Measurements from ENCODE around the gene C14orf180. TPM values are rescaled to one million over a fixed set of nuclear protein-coding genes. Genes with fewer than 3 reads are reported as not detected.

Gene C14orf180
- total RNA-seq, 1 experiment from 2014 or later = not detected

DNA sequence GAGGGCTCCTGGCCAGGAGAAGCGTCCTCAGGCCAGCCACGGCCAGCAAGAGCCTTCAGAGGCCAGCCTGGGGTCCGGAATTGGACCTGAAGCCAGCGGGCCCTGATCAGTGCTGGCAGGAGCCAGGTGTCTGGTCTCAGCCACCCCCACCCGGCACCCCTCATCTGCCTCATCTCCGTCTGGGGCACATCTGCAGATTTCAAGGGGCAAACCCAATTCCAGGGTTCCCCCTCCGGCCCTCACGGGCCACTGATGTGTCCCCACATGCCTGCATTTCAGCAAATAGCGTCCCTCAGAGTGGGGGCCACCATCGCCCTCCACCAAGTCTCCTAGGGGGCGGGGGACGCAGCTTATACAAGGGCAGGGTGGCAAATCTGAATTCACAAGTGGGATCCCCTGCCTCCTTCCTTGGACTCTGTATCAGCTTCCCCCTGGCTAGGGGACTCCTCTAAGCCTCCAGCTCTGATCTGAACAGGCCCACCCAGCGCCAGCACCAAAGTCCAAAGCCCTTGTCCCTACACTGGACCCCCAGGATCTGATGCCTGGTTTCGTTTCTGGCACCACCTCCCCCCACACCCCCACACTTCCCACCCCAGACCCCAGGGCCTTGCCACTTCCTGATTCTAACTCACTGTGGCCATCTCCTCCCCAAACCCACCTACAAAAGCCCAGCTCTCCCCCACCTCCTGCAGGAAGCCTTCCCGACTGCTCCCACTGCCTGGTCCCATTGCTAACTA lies 14.9 kb downstream of the C14orf180 start:
- Histone ChIP-seq H3K4me3 (ENCODE audit: low read depth in 2 of 2, low read length in 2 of 2) (no peak overlapping the region), H3K9me3 (ENCODE audit: control insufficient read depth, insufficient read depth, low read depth, low read length) (no peaks in the 10 kb centered on the region), H3K36me3 (ENCODE audit: control insufficient read depth, insufficient read depth, low read length) (no peaks in the 10 kb centered on the region), H3K27me3 (ENCODE audit: control insufficient read depth, insufficient read depth, low read length) (no peaks in the 10 kb centered on the region), H3K27ac (ENCODE audit: low read length) (no peak overlapping the region), H3K4me1 (ENCODE audit: control insufficient read depth, insufficient read depth, low read length) (no peaks in the 10 kb centered on the region)
- no TSS peak for BruUV-seq (replicated peaks)
- POLR2A ChIA-PET = no interaction called here
- TF ChIP-seq, protein P1, sequence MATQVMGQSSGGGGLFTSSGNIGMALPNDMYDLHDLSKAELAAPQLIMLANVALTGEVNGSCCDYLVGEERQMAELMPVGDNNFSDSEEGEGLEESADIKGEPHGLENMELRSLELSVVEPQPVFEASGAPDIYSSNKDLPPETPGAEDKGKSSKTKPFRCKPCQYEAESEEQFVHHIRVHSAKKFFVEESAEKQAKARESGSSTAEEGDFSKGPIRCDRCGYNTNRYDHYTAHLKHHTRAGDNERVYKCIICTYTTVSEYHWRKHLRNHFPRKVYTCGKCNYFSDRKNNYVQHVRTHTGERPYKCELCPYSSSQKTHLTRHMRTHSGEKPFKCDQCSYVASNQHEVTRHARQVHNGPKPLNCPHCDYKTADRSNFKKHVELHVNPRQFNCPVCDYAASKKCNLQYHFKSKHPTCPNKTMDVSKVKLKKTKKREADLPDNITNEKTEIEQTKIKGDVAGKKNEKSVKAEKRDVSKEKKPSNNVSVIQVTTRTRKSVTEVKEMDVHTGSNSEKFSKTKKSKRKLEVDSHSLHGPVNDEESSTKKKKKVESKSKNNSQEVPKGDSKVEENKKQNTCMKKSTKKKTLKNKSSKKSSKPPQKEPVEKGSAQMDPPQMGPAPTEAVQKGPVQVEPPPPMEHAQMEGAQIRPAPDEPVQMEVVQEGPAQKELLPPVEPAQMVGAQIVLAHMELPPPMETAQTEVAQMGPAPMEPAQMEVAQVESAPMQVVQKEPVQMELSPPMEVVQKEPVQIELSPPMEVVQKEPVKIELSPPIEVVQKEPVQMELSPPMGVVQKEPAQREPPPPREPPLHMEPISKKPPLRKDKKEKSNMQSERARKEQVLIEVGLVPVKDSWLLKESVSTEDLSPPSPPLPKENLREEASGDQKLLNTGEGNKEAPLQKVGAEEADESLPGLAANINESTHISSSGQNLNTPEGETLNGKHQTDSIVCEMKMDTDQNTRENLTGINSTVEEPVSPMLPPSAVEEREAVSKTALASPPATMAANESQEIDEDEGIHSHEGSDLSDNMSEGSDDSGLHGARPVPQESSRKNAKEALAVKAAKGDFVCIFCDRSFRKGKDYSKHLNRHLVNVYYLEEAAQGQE (IDR thresholded peaks at IDR 0.05; ENCODE audit: insufficient read depth in 1 of 2, low read depth in 2 of 2, low read length in 1 of 2) = no peak
- TF ChIP-seq, protein P2, sequence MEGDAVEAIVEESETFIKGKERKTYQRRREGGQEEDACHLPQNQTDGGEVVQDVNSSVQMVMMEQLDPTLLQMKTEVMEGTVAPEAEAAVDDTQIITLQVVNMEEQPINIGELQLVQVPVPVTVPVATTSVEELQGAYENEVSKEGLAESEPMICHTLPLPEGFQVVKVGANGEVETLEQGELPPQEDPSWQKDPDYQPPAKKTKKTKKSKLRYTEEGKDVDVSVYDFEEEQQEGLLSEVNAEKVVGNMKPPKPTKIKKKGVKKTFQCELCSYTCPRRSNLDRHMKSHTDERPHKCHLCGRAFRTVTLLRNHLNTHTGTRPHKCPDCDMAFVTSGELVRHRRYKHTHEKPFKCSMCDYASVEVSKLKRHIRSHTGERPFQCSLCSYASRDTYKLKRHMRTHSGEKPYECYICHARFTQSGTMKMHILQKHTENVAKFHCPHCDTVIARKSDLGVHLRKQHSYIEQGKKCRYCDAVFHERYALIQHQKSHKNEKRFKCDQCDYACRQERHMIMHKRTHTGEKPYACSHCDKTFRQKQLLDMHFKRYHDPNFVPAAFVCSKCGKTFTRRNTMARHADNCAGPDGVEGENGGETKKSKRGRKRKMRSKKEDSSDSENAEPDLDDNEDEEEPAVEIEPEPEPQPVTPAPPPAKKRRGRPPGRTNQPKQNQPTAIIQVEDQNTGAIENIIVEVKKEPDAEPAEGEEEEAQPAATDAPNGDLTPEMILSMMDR (IDR thresholded peaks at IDR 0.05) = no peak
- TF ChIP-seq SIN3A (IDR thresholded peaks at IDR 0.05; ENCODE audit: borderline replicate concordance, insufficient read depth, low read depth, low read length) = no peak
- TF ChIP-seq POLR2AphosphoS5 (IDR thresholded peaks at IDR 0.05; ENCODE audit: low read depth, low read length) = no peak
- no peak for TF ChIP-seq TCF7L2 (IDR thresholded peaks at IDR 0.05; ENCODE audit: low read depth, low read length)
- CTCF ChIA-PET = interaction anchor here (0.6 kb wide), 2 partner anchors 344 to 428 kb away, joined by 3 to 5 read pairs; no protein-coding TSS in a partner anchor
- in situ Hi-C loops (cut with HindIII; ENCODE audit: low pct_unique_long_range_greater_than_20kb, low sequenced_read_pairs) (no loop called here), intact Hi-C loops (cut with micrococcal nuclease; ENCODE audit: unreplicated experiment) (no loop called here)
- ATAC-seq (no peak), DNase-seq (ENCODE audit: low read depth, low spot score) (no peak)

DNA sequence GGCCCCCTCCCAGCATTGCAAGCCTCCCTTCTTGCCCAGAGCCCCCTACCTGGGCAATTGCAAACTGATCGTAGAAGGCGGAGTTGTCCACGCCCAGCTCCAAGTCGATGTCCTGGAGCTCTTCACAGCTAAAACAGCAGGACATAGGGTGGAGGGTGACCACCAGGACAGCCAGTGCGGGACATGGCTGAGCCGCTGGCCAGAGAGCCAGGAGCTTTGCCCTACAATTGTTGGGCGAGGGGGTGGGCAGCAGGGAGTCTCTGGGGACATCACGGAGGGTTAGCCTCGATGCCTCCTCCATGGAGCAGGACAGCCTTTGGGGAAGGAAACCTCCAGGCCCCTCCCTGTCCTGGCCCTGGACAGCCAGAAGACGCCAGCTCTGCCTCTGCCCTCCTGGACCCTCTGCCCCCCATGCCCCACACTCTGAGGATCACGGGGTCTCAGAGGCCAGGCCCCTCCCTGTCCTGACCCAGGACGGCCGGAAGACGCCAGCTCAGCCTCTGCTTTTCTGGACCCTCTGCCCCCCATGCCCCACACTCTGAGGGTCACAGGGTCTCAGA lies 15.6 kb downstream of the C14orf180 start:
- Histone ChIP-seq H3K27me3 (ENCODE audit: control insufficient read depth, insufficient read depth, low read length) (no peaks in the 10 kb centered on the region), H3K4me1 (ENCODE audit: control insufficient read depth, insufficient read depth, low read length) (no peaks in the 10 kb centered on the region), H3K36me3 (ENCODE audit: control insufficient read depth, insufficient read depth, low read length) (no peaks in the 10 kb centered on the region), H3K27ac (ENCODE audit: low read length) (no peak overlapping the region), H3K9me3 (ENCODE audit: control insufficient read depth, insufficient read depth, low read depth, low read length) (no peaks in the 10 kb centered on the region), H3K4me3 (ENCODE audit: low read depth in 2 of 2, low read length in 2 of 2) (no peak overlapping the region)
- DNase-seq (ENCODE audit: low read depth, low spot score) (no peak), ATAC-seq (no peak)
- in situ Hi-C loops (cut with HindIII; ENCODE audit: low pct_unique_long_range_greater_than_20kb, low sequenced_read_pairs) (no loop called here), intact Hi-C loops (cut with micrococcal nuclease; ENCODE audit: unreplicated experiment) (no loop called here)
- ChIA-PET CTCF (interaction anchor here (0.6 kb wide), 1 partner anchor 428 kb away, joined by 3 read pairs; no protein-coding TSS in a partner anchor), POLR2A (no interaction called here)
- no peak for TF ChIP-seq TCF7L2 (IDR thresholded peaks at IDR 0.05; ENCODE audit: low read depth, low read length)
- no peak for TF ChIP-seq POLR2AphosphoS5 (IDR thresholded peaks at IDR 0.05; ENCODE audit: low read depth, low read length)
- TF ChIP-seq, protein P2 (IDR thresholded peaks at IDR 0.05) = no peak
- no peak for TF ChIP-seq SIN3A (IDR thresholded peaks at IDR 0.05; ENCODE audit: borderline replicate concordance, insufficient read depth, low read depth, low read length)
- TF ChIP-seq, protein P1 (IDR thresholded peaks at IDR 0.05; ENCODE audit: insufficient read depth in 1 of 2, low read depth in 2 of 2, low read length in 1 of 2) = no peak
- BruUV-seq (replicated peaks) = no TSS peak
